GM13976 (cell line): Measurements from ENCODE around the gene OR6K3.

Source experiments
- DNase-seq: peaks from one replicate; pipeline ENCODE4 v3.0.0; 2012; ENCODE audit warnings: low spot score
- in situ Hi-C: fragments of 300-500 bp; cut with MboI; formaldehyde crosslinking; loops from one replicate; pipeline ENCODE4 v1.12.0; 2022; ENCODE audit warnings: low sequenced_read_pairs, mixed read lengths, inconsistent platforms; ENCODE audit not compliant: unreplicated experiment
- TF ChIP-seq, protein P1 (sequence below): IDR thresholded peaks from 2 replicates; pipeline ENCODE4 v1.5.1; 2012; ENCODE audit warnings: borderline replicate concordance, mild to moderate bottlenecking; ENCODE audit not compliant: insufficient read depth; ENCODE audit errors: extremely low read depth, missing control alignments, control extremely low read depth

Gene OR6K3

GRCh38 chr1:158679289-158679688 is 41.2 kb downstream of the OR6K3 start:
- in situ Hi-C loops: no loop called here
- TF ChIP-seq, protein P1, sequence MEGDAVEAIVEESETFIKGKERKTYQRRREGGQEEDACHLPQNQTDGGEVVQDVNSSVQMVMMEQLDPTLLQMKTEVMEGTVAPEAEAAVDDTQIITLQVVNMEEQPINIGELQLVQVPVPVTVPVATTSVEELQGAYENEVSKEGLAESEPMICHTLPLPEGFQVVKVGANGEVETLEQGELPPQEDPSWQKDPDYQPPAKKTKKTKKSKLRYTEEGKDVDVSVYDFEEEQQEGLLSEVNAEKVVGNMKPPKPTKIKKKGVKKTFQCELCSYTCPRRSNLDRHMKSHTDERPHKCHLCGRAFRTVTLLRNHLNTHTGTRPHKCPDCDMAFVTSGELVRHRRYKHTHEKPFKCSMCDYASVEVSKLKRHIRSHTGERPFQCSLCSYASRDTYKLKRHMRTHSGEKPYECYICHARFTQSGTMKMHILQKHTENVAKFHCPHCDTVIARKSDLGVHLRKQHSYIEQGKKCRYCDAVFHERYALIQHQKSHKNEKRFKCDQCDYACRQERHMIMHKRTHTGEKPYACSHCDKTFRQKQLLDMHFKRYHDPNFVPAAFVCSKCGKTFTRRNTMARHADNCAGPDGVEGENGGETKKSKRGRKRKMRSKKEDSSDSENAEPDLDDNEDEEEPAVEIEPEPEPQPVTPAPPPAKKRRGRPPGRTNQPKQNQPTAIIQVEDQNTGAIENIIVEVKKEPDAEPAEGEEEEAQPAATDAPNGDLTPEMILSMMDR: no peak
- no peak for DNase-seq

- no peak for DNase-seq
- in situ Hi-C loops: no loop called here
- TF ChIP-seq, protein P1: no peak
These were observed 44.8 kb downstream of the OR6K3 start for GRCh38 chr1:158675563-158676323.

- in situ Hi-C loops: no loop called here
- TF ChIP-seq, protein P1: no peak
- DNase-seq: no peak
These were observed 46.2 kb downstream of the OR6K3 start for GRCh38 chr1:158674302-158674701.
